ENCODE results near the gene CFAP410. TPM values are rescaled to one million over a fixed set of nuclear protein-coding genes. Genes with fewer than 3 reads are reported as not detected.
"Not testable (repeated sequence)": the region's sequence is repeated elsewhere in the genome, so short reads cannot be mapped to it uniquely, and the experiment has no call there.

The CFAP410 gene
- total RNA-seq, 1 donor from 2014 or later: 27.6 TPM

- no peaks in the 10 kb centered on the region for H3K9me3 Mint-ChIP-seq
- peaks cover 3% of the 10 kb centered on the region for H3K36me3 Mint-ChIP-seq
- no peak overlapping the region for H3K4me3 Mint-ChIP-seq
- TF ChIP-seq CTCF (IDR thresholded peaks at IDR 0.05; ENCODE audit: unreplicated experiment): peak; percentile 48
- peaks cover 33% of the 10 kb centered on the region for H3K4me1 Mint-ChIP-seq
- H3K27me3 Mint-ChIP-seq (ENCODE audit: low read depth): no peaks in the 10 kb centered on the region
- peak in 1 of 2 experiments; percentile 70 for DNase-seq (ENCODE audit: low spot score in 2 of 2, unreplicated experiment in 2 of 2)
- peak overlapping the region; percentile 91 for H3K27ac Mint-ChIP-seq
These were observed 34.3 kb downstream of the CFAP410 start for GRCh38 chr21:44304877-44305293.

- no peak overlapping the region for H3K4me3 Mint-ChIP-seq
- no peak for TF ChIP-seq CTCF (IDR thresholded peaks at IDR 0.05; ENCODE audit: unreplicated experiment)
- peaks cover 3% of the 10 kb centered on the region for H3K36me3 Mint-ChIP-seq
- no peaks in the 10 kb centered on the region for H3K9me3 Mint-ChIP-seq
- DNase-seq (ENCODE audit: low spot score in 2 of 2, unreplicated experiment in 2 of 2): no peak
- H3K27me3 Mint-ChIP-seq (ENCODE audit: low read depth): no peaks in the 10 kb centered on the region
- peaks cover 36% of the 10 kb centered on the region for H3K4me1 Mint-ChIP-seq
- H3K27ac Mint-ChIP-seq: no peak overlapping the region
These were observed 35.1 kb downstream of the CFAP410 start for GRCh38 chr21:44304011-44304616.

GRCh38 chr21:44303490-44303981 lies 35.7 kb downstream of the CFAP410 start:
- Mint-ChIP-seq H3K4me3 (peak overlapping the region; percentile 10), H3K27ac (peak overlapping the region; percentile 35), H3K4me1 (peaks cover 37% of the 10 kb centered on the region), H3K36me3 (peaks cover 3% of the 10 kb centered on the region), H3K9me3 (no peaks in the 10 kb centered on the region), H3K27me3 (ENCODE audit: low read depth) (no peaks in the 10 kb centered on the region)
- TF ChIP-seq CTCF (IDR thresholded peaks at IDR 0.05; ENCODE audit: unreplicated experiment): no peak
- no peak for DNase-seq (ENCODE audit: low spot score in 2 of 2, unreplicated experiment in 2 of 2)

- Mint-ChIP-seq H3K4me3 (peak overlapping the region; percentile 51), H3K4me1 (peaks cover 35% of the 10 kb centered on the region)
- not testable (repeated sequence) for H3K27me3 Mint-ChIP-seq (ENCODE audit: low read depth); H3K9me3 Mint-ChIP-seq; DNase-seq (ENCODE audit: low spot score in 2 of 2, unreplicated experiment in 2 of 2); H3K36me3 Mint-ChIP-seq; H3K27ac Mint-ChIP-seq
These were observed 36.4 kb downstream of the CFAP410 start for GRCh38 chr21:44302573-44303401.

GRCh38 chr21:44301961-44302406 lies 37.2 kb downstream of the CFAP410 start:
- peaks cover 29% of the 10 kb centered on the region for H3K4me1 Mint-ChIP-seq

More at GRCh38 chr21:44301961-44302406, 37.2 kb downstream of the CFAP410 start:
- Mint-ChIP-seq H3K27ac (no peak overlapping the region), H3K27me3 (ENCODE audit: low read depth) (no peaks in the 10 kb centered on the region), H3K4me3 (peak overlapping the region; percentile 51), H3K36me3 (no peaks in the 10 kb centered on the region), H3K9me3 (no peaks in the 10 kb centered on the region)
- DNase-seq (ENCODE audit: low spot score in 2 of 2, unreplicated experiment in 2 of 2): no peak
- TF ChIP-seq CTCF (IDR thresholded peaks at IDR 0.05; ENCODE audit: unreplicated experiment): no peak

Data from mesothelial cell of epicardium (in vitro differentiated cells).